GM12878 (cell line): ENCODE results near the gene CAMKK1.

Experiments used
- ATF2 ChIP-seq: IDR thresholded peaks from 2 replicates; pipeline ENCODE4 v1.6.1; 2012; ENCODE audit warnings: low read length, inconsistent platforms
- JUNB ChIP-seq: IDR thresholded peaks from 2 replicates; pipeline ENCODE4 v1.6.1; 2016; ENCODE audit warnings: antibody characterized with exemption, mild to moderate bottlenecking
- RAD21 ChIP-seq: IDR thresholded peaks from 2 replicates; pipeline ENCODE4 v1.6.1; 2011; ENCODE audit warnings: mild to moderate bottlenecking, low read depth, low read length, moderate library complexity; ENCODE audit not compliant: insufficient read depth
- SMC3 ChIP-seq: IDR thresholded peaks from 2 replicates; pipeline ENCODE4 v1.6.1; 2011; ENCODE audit warnings: low read length, improper control_type of control experiment, borderline replicate concordance
- TF ChIP-seq, protein P1 (sequence below): IDR thresholded peaks from 2 replicates; pipeline ENCODE4 v1.6.1; 2012; ENCODE audit warnings: low read depth, low read length, improper control_type of control experiment
- TF ChIP-seq, protein P2 (sequence below), 3 experiments: IDR thresholded peaks in 2 of 3; conservative IDR thresholded peaks in 1 of 3; 2 replicates each; pipeline ENCODE4 v1.5.1; 2011; ENCODE audit warnings: low read depth in 3 of 3, low read length in 3 of 3, mild to moderate bottlenecking in 3 of 3, control low read depth in 2 of 3, moderate library complexity in 2 of 3, inconsistent platforms in 1 of 3, mixed read lengths in 1 of 3; ENCODE audit not compliant: control insufficient read depth in 2 of 3, insufficient read depth in 1 of 3; ENCODE audit errors: extremely low read depth in 1 of 3
- TF ChIP-seq, protein P3 (sequence below): fragments of 450-650 bp; IDR thresholded peaks from 2 replicates; pipeline ENCODE4 v1.6.1; 2017; ENCODE audit warnings: mild to moderate bottlenecking

DNA sequence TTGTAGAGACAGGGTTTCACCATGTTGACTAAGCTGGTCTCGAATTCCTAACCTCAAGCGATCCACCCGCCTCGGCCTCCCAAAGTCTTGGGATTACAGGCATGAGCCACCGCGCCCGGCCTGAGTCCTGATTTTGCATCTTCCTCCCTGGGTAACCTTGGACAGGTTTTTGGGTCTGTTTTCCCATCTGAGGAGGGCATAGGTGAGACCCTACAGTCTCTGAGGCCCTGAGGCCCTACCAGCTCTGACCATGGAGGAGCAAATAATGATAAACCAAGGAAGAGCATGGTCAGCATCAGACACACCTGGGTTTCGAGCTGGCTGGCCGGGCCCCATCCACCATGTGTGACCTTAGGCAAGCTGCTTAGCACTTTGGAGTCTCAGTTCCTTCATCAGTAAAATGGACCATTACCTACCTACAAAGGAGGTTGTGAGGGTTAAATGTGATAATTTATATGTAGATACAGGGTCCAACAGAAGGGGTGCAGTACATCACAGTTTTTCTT, 45.6 kb downstream of the CAMKK1 start:
- TF ChIP-seq JUNB (no peak), SMC3 (no peak), RAD21 (no peak), ATF2 (no peak)
- TF ChIP-seq, protein P1, sequence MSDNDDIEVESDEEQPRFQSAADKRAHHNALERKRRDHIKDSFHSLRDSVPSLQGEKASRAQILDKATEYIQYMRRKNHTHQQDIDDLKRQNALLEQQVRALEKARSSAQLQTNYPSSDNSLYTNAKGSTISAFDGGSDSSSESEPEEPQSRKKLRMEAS, result no peak
- TF ChIP-seq, protein P2, sequence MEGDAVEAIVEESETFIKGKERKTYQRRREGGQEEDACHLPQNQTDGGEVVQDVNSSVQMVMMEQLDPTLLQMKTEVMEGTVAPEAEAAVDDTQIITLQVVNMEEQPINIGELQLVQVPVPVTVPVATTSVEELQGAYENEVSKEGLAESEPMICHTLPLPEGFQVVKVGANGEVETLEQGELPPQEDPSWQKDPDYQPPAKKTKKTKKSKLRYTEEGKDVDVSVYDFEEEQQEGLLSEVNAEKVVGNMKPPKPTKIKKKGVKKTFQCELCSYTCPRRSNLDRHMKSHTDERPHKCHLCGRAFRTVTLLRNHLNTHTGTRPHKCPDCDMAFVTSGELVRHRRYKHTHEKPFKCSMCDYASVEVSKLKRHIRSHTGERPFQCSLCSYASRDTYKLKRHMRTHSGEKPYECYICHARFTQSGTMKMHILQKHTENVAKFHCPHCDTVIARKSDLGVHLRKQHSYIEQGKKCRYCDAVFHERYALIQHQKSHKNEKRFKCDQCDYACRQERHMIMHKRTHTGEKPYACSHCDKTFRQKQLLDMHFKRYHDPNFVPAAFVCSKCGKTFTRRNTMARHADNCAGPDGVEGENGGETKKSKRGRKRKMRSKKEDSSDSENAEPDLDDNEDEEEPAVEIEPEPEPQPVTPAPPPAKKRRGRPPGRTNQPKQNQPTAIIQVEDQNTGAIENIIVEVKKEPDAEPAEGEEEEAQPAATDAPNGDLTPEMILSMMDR (IDR thresholded peaks at IDR 0.05 in 2 of 3, conservative IDR thresholded peaks at IDR 0.05 in 1 of 3; ENCODE audit: control insufficient read depth in 2 of 3, extremely low read depth in 1 of 3, insufficient read depth in 1 of 3, low read depth in 3 of 3, low read length in 3 of 3), result no peak
- TF ChIP-seq, protein P3, sequence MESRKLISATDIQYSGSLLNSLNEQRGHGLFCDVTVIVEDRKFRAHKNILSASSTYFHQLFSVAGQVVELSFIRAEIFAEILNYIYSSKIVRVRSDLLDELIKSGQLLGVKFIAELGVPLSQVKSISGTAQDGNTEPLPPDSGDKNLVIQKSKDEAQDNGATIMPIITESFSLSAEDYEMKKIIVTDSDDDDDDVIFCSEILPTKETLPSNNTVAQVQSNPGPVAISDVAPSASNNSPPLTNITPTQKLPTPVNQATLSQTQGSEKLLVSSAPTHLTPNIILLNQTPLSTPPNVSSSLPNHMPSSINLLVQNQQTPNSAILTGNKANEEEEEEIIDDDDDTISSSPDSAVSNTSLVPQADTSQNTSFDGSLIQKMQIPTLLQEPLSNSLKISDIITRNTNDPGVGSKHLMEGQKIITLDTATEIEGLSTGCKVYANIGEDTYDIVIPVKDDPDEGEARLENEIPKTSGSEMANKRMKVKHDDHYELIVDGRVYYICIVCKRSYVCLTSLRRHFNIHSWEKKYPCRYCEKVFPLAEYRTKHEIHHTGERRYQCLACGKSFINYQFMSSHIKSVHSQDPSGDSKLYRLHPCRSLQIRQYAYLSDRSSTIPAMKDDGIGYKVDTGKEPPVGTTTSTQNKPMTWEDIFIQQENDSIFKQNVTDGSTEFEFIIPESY, result no peak
